Measurements from ENCODE around the gene CCDC24. TPM values are rescaled to one million over a fixed set of nuclear protein-coding genes. Genes with fewer than 3 reads are reported as not detected.
A peak's percentile ranks its signal among the peaks of the same experiment; 100 is the strongest.

CCDC24 gene
- polyA plus RNA-seq, 1 donor: 19.5 TPM

GRCh38 chr1:44024031-44024902, 32.9 kb downstream of the CCDC24 start:
- no peak for DNase-seq

GRCh38 chr1:44024903-44025525, 33.6 kb downstream of the CCDC24 start:
- no peak for DNase-seq

DNA sequence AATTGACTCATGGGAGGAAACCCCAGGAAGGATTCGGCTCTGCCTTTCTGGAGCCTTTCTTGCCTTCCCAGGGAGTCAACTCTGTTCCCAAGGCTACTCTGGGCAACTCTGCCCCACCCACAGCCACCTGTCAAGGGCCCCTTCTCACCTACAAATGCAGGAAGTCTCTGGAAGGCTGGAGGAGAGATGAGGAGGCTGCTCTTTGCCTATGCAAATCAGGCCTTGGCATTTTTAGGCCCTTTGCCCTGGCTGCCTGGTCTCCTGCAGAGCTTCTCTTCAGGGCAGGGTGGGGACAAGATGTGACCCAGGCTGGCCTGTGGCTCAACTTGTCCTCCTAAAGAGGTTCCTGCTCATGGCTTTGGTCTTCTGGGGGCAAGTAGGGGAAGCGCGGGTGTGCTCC, 34.4 kb downstream of the CCDC24 start:
- DNase-seq: no peak

GRCh38 chr1:44027320-44027719, 35.9 kb downstream of the CCDC24 start:
- DNase-seq: no peak

- no peak for DNase-seq
Observed at GRCh38 chr1:44029260-44029910, 38.0 kb downstream of the CCDC24 start.

DNA sequence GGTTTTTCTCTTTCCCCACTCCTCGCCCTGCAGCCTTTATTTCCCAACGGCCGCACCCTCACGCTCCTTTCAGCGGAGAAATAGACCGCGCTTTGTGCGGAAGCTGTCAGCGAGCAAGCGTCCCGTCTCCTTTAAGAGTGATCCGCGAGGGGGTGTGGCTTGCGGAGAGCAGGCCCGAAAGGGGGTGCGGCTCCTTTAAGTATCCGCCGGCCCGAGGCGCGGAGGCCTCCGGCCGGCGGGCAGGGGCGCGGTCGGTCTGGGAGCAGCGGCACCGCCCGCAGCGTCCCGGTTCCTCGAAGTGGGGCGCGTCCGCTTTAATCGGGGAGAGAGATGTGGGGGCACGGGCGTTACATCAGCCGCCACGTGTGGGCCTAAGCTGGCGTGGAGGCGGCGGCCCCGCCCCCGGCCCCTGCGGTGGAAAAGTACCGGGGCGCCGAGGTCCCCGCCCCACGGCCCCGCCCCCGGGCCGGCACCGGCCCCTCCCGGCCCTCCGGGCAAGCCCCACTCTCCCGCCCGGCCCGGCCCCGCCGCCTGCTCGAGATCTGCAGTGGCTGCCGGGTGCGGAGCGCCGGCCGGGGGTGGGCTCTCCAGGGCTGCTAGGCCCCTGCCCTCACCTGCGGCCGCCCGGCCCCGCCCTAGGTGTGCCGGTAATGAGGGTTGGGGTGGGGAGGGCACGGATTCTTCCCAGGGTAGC, 38.7 kb downstream of the CCDC24 start:
- DNase-seq: peak; percentile 87

GRCh38 chr1:44030605-44031251, 39.3 kb downstream of the CCDC24 start:
- no peak for DNase-seq

DNA sequence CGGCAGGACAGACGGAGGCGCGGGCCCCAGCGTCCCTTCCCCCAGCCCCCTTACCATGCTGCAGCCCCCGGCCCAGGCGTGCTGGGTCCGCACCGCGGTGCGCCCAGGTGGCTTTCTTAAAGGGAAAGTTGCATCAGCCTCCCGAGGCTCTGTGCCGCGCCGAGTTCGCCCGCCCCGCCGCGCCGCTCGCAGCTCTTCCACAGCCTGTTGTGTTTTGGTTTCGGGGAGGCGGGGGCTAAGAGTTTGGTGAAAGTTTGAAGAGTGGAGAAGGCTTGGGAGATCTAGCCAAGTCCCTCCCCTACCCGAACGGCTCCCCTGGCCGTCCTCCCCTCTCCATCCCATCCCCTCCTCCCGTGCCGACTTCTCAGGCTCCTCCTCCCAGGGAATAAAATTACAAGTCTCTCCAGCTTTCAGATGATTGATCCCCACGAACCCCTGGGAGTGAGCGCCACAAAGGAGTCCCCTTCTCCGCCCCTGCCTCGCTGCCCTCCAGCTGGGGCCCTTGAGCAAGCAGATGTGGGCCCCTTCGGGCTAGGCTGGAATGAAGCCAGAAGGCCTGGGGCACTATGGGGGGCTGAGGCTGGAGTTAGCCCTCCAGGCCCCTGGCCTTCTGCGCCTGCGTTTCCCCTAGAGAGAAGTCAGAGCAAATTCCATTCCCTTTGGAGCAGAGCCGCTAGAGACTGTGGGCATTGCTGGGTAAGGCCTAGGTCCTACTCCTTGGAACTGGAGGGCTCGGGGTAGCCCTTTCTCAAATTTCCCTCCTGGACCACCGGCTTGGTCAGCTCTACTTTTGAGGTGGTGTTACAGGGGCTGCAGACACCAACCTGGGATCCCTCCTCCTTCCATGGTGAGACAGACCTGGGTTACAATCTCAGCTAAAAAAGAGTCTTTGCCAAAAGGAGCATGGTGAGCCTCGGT, 40.1 kb downstream of the CCDC24 start, which contains the start of gene SLC6A9:
Gene SLC6A9 (minus strand): TSS at position 211 of the 918 bp plus-strand sequence. CDS start 7,185 bp downstream, outside the sequence.
- DNase-seq: peak; percentile 72

DNA sequence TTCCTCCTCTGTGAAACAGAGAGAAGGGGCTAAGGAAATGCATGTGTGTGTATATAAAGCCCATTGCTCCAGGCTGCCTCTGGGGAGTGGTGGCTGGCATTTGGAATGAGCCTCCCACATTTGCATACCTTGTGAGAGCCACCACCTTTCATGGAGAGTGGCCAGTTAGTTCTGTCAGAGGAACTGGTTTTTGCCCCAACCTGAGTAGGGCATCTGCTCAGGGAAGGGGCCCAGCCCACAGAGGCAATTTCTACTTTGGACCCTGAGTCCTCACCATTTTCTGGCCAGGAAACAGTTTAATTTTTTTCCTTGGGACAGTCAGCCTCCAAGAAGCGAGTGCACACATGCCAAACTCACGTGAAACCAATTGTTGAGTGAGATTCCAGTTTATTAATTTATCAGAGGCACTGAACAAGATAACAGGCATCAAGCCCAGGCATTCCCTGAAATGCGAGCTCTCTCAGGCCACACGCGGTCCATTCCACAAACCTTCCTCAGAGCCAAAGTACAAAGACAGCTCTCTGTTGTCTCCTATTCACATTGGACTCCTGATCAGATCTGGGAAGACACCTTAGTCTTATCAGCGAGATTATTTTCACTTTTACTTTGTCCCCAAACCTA, 40.9 kb downstream of the CCDC24 start:
- no peak for DNase-seq

DNA sequence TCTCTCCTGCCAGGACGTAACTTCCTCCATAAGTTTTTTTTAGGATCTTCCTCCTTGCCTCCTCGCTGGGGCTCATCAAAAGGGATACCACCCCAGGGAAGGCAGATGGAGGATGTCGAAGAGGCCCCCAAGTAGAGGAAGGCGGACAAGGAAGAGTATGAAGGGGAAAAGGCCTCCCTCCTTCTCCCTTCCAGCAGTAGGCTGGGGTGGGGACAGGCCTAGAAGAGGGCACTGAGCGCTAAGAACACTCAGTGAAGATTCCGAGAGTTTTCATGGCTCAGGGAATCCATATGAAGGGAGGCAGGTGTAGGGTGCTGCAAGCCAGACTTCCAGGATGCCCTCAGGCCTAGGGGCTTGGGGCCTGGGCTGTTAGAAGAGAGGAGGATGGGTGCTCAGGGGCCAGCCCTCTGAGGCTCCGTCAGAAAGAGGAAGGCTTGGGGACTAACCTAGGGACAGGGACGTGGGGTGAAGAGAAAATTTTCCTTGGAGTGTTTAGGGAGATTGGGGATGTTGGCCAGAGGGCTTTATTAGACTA, 41.7 kb downstream of the CCDC24 start:
- no peak for DNase-seq

- no peak for DNase-seq
Observed at GRCh38 chr1:44033756-44034155, 42.4 kb downstream of the CCDC24 start.

DNA sequence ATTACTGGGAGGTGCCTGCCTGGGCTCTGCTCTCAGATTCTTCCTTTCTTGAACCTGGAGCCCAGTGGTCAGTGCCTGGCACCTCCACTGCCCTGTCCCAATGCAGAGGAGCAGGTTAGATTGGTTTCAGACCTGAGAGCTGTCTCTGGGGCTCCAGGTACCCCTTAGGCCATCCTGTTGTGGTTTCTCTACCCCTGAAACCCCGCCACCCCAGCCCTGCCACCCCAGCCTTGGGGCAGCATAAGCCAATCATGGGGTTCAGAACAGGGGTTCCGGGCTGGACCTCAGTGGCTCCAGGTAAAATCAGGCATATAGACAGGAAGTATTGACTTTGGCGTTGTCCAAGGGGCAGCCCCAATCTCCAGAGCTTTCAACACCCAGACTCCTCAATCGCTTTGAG, 43.0 kb downstream of the CCDC24 start:
- no peak for DNase-seq

DNA sequence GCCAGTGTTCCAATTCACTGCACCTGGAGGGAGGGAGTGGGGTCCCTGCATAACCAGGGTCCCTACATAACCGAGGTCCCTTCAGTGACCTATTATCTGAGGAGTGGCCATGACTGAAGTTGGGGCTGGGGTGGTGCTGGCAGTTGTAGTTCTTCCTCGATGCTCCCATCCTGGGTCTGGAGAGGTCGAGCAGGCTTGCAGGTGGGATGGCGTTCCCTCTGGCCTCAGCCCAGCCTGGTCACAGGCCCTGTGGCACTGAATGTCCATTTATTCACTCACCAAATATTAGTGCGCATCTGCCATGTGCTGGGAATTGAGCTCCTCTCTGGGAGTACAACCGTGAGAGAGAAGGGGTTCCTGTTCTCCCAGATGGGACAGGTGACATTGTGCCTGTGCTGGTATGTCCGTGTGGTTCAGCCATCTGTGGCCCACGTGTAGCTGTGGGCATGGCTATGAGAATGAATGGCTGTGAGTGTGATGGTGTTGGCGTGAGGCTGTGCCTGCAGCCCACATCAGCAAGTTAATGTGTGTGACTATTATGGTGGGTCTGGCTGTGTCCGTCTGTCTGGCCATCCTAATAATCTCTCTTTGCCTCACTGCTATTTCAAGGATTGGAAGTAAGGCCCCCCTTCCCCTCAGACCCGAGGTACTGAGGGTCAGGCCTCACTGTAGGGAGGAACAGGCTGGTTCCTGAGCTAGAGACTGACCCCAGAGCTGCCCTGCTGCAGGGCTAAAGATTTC, 43.7 kb downstream of the CCDC24 start:
- no peak for DNase-seq

GRCh38 chr1:44035726-44036408, 44.5 kb downstream of the CCDC24 start:
- DNase-seq: no peak

GRCh38 chr1:44036409-44037139, 45.2 kb downstream of the CCDC24 start:
- DNase-seq: peak; percentile 58

GRCh38 chr1:44037154-44037553, 45.8 kb downstream of the CCDC24 start:
- no peak for DNase-seq

- DNase-seq: no peak
Observed at GRCh38 chr1:44038876-44039657, 47.7 kb downstream of the CCDC24 start.

Data from left kidney (tissue), 2 donors.